Adrenal gland (tissue), 12 donors: ENCODE measurements around the gene ABCA13. TPM values are rescaled to one million over a fixed set of nuclear protein-coding genes. Genes with fewer than 3 reads are reported as not detected.

Source experiments
- DNase-seq, 7 donors: peaks; one replicate each; pipeline ENCODE4 v3.0.0-alpha.2; 2019 to 2020
- H3K27ac ChIP-seq, 5 donors: fragments of 200-600 bp; sonication (generic) in 4 of 5; 1 replicate in 3 of 5; 2 replicates in 2 of 5; pipeline versions ENCODE4 v1.5.1 to v1.8.0; 2016 to 2020; ENCODE audit warnings: mild to moderate bottlenecking in 1 of 5
- H3K27me3 ChIP-seq: fragments of 200-600 bp; 2 replicates; pipeline ENCODE4 v1.8.0; 2021
- H3K36me3 ChIP-seq, 2 donors: fragments of 200-600 bp; replicated peaks in 1 of 2; 1 replicate in 1 of 2; 2 replicates in 1 of 2; pipeline versions ENCODE4 v1.5.1 to v1.8.0; 2018 to 2022
- H3K4me1 ChIP-seq, 2 donors: fragments of 200-600 bp; replicated peaks in 1 of 2; 1 replicate in 1 of 2; 2 replicates in 1 of 2; pipeline versions ENCODE4 v1.5.1 to v1.8.0; 2018 to 2021
- H3K4me3 ChIP-seq, 4 donors: fragments of 200-600 bp; sonication (generic) in 3 of 4; one replicate each; pipeline ENCODE4 v1.5.1; 2016 to 2018
- H3K9me3 ChIP-seq, 3 donors: fragments of 200-600 bp; sonication (generic) in 1 of 3; replicated peaks in 1 of 3; 1 replicate in 2 of 3; 2 replicates in 1 of 3; pipeline versions ENCODE4 v1.5.1 to v1.8.0; 2016 to 2021
- CTCF ChIP-seq, 6 experiments: fragments of 450-650 bp in 4 of 6; fragments of 200-600 bp in 2 of 6; sonication (generic) in 1 of 6; IDR thresholded peaks; 1 replicate in 5 of 6; 2 replicates in 1 of 6; pipeline versions ENCODE4 v1.5.1 to v1.8.0; 2016 to 2021; ENCODE audit warnings: antibody characterized with exemption in 6 of 6, mild to moderate bottlenecking in 2 of 6, moderate library complexity in 1 of 6
- POLR2A ChIP-seq, 2 donors: fragments of 450-650 bp; IDR thresholded peaks; one replicate each; pipeline ENCODE4 v1.6.1; 2017; ENCODE audit warnings: antibody characterized with exemption in 2 of 2, mild to moderate bottlenecking in 2 of 2, moderate library complexity in 1 of 2
- WGBS, 4 donors: extraction: QIAGEN DNeasy Blood & Tissue Kit in 2 of 4; methylation state at CpG; one replicate each; pipeline versions ENCODE4 v1.1.5 to v1.1.7; 2013 to 2017; 5-methylcytosine and 5-hydroxymethylcytosine counted together
- intact Hi-C, 2 donors: fragments of 100-400 bp; cut with DNase I; formaldehyde crosslinking; loops; one replicate each; pipeline versions ENCODE4 v1.14.1 to v1.15.0; 2022 to 2023
- polyA plus RNA-seq, 3 donors: library from polyadenylated mRNA; stranded (reverse); fragments of 200-250 nt in 2 of 3; fragments of 350-450 nt in 1 of 3; fragmentation: Illumina TruSeq in 1 of 3; extraction: RNeasy Lipid Tissue Mini Kit (QIAGEN cat#74804) in 1 of 3; gene quantifications; one replicate each; pipeline ENCODE4 v1.2.3, GENCODE V29; 2013 to 2014
- total RNA-seq, 9 donors: library from RNA; depleted of rRNA in 4 of 9; stranded (reverse); fragments of >200 nt in 4 of 9; fragments of 120-200 nt in 1 of 9; fragmentation: NEBNext Ultra II Directional in 1 of 9; extraction: Animal tissue kit (Norgen Biotek cat#: 25700) in 1 of 9; gene quantifications; one replicate each; pipeline versions ENCODE4 v1.1.0 to v1.2.4, GENCODE V29; 2013 to 2023
- donor health status: healthy with polysubstance abuse.
- donor health status: Bipolar disorder and iron deficiency.
- donor health status: DM: yes; HTN: yes; CAD: no.
- donor health status: DM: no; HTN: no; CAD: no.
- donor health status: DM: no; HTN: no; CAD: no.
- donor health status: DM: yes; HTN: yes; CAD: no.

The ABCA13 gene
- total and polyA plus RNA-seq, 12 donors, result 0.03 to 0.94 (median 0.09) TPM; not detected in 4

GRCh38 chr7:48158404-48158803 is 12.9 kb upstream of the ABCA13 start:
- WGBS, 4 donors, result 86 to 99% (median 91%) methylated on average over 2 of the region's 2 CpGs
- TF ChIP-seq CTCF (IDR thresholded peaks at IDR 0.05) (no peak), POLR2A (IDR thresholded peaks at IDR 0.05) (no peak)
- H3K27ac ChIP-seq, result no peak overlapping the region
- H3K4me3 ChIP-seq, result no peak overlapping the region
- peaks cover 3% of the 10 kb centered on the region for H3K27me3 ChIP-seq
- no peaks in the 10 kb centered on the region for H3K9me3 ChIP-seq
- no peak for DNase-seq
- H3K4me1 ChIP-seq, result no peaks in the 10 kb centered on the region
- no peaks in the 10 kb centered on the region for H3K36me3 ChIP-seq
- intact Hi-C loops, result no loop called here

GRCh38 chr7:48161407-48162125 is 9.7 kb upstream of the ABCA13 start:
- no peak overlapping the region for H3K4me3 ChIP-seq
- intact Hi-C loops, result no loop called here
- H3K27me3 ChIP-seq, result no peaks in the 10 kb centered on the region
- no peak for TF ChIP-seq CTCF (IDR thresholded peaks at IDR 0.05)
- WGBS, 4 donors, result 79 to 90% (median 84%) methylated on average over 1 of the region's 1 CpG
- no peaks in the 10 kb centered on the region for H3K36me3 ChIP-seq
- H3K4me1 ChIP-seq, result no peaks in the 10 kb centered on the region
- no peaks in the 10 kb centered on the region for H3K9me3 ChIP-seq
- no peak for DNase-seq
- no peak overlapping the region for H3K27ac ChIP-seq

- TF ChIP-seq POLR2A (IDR thresholded peaks at IDR 0.05) (no peak), CTCF (IDR thresholded peaks at IDR 0.05) (no peak)
- 65 to 76% (median 71%) methylated on average over 2 of the region's 2 CpGs for WGBS, 4 donors
- no peak for DNase-seq
Measured at GRCh38 chr7:48165157-48165556, 6.1 kb upstream of the ABCA13 start.

GRCh38 chr7:48168159-48168558 is 3.1 kb upstream of the ABCA13 start:
- intact Hi-C loops, result no loop called here
- no peak for TF ChIP-seq CTCF (IDR thresholded peaks at IDR 0.05)
- TF ChIP-seq POLR2A (IDR thresholded peaks at IDR 0.05), result no peak
- Histone ChIP-seq H3K36me3 (no peaks in the 10 kb centered on the region), H3K9me3 (no peaks in the 10 kb centered on the region), H3K27ac (no peak overlapping the region), H3K27me3 (no peaks in the 10 kb centered on the region), H3K4me3 (no peak overlapping the region), H3K4me1 (no peaks in the 10 kb centered on the region)
- WGBS, 4 donors, result 56 to 90% (median 64%) methylated on average over 2 of the region's 2 CpGs
- DNase-seq, result no peak

More at GRCh38 chr7:48165157-48165556, 6.1 kb upstream of the ABCA13 start:
- Histone ChIP-seq H3K4me3 (no peak overlapping the region), H3K4me1 (no peaks in the 10 kb centered on the region), H3K27ac (no peak overlapping the region), H3K9me3 (no peaks in the 10 kb centered on the region), H3K36me3 (no peaks in the 10 kb centered on the region), H3K27me3 (no peaks in the 10 kb centered on the region)
- intact Hi-C loops, result no loop called here
